Adrenal gland (tissue), 12 donors: ENCODE results near the gene ZCCHC14. TPM values are rescaled to one million over a fixed set of nuclear protein-coding genes. Genes with fewer than 3 reads are reported as not detected.
"Not testable (repeated sequence)": the region's sequence is repeated elsewhere in the genome, so short reads cannot be mapped to it uniquely, and the experiment has no call there.

Experiments
- DNase-seq, 7 donors: peaks; one replicate each; pipeline ENCODE4 v3.0.0-alpha.2; 2019 to 2020
- H3K27ac ChIP-seq, 5 donors: fragments of 200-600 bp; sonication (generic) in 4 of 5; 1 replicate in 3 of 5; 2 replicates in 2 of 5; pipeline versions ENCODE4 v1.5.1 to v1.8.0; 2016 to 2020; ENCODE audit warnings: mild to moderate bottlenecking in 1 of 5
- H3K27me3 ChIP-seq: fragments of 200-600 bp; 2 replicates; pipeline ENCODE4 v1.8.0; 2021
- H3K36me3 ChIP-seq, 2 donors: fragments of 200-600 bp; replicated peaks in 1 of 2; 1 replicate in 1 of 2; 2 replicates in 1 of 2; pipeline versions ENCODE4 v1.5.1 to v1.8.0; 2018 to 2022
- H3K4me1 ChIP-seq, 2 donors: fragments of 200-600 bp; replicated peaks in 1 of 2; 1 replicate in 1 of 2; 2 replicates in 1 of 2; pipeline versions ENCODE4 v1.5.1 to v1.8.0; 2018 to 2021
- H3K4me3 ChIP-seq, 4 donors: fragments of 200-600 bp; sonication (generic) in 3 of 4; one replicate each; pipeline ENCODE4 v1.5.1; 2016 to 2018
- H3K9me3 ChIP-seq, 3 donors: fragments of 200-600 bp; sonication (generic) in 1 of 3; replicated peaks in 1 of 3; 1 replicate in 2 of 3; 2 replicates in 1 of 3; pipeline versions ENCODE4 v1.5.1 to v1.8.0; 2016 to 2021
- POLR2A ChIP-seq, 2 donors: fragments of 450-650 bp; IDR thresholded peaks; one replicate each; pipeline ENCODE4 v1.6.1; 2017; ENCODE audit warnings: antibody characterized with exemption in 2 of 2, mild to moderate bottlenecking in 2 of 2, moderate library complexity in 1 of 2
- WGBS, 4 donors: extraction: QIAGEN DNeasy Blood & Tissue Kit in 2 of 4; methylation state at CpG; one replicate each; pipeline versions ENCODE4 v1.1.5 to v1.1.7; 2013 to 2017; 5-methylcytosine and 5-hydroxymethylcytosine counted together
- intact Hi-C, 2 donors: fragments of 100-400 bp; cut with DNase I; formaldehyde crosslinking; loops; one replicate each; pipeline versions ENCODE4 v1.14.1 to v1.15.0; 2022 to 2023
- polyA plus RNA-seq, 3 donors: library from polyadenylated mRNA; stranded (reverse); fragments of 200-250 nt in 2 of 3; fragments of 350-450 nt in 1 of 3; fragmentation: Illumina TruSeq in 1 of 3; extraction: RNeasy Lipid Tissue Mini Kit (QIAGEN cat#74804) in 1 of 3; gene quantifications; one replicate each; pipeline ENCODE4 v1.2.3, GENCODE V29; 2013 to 2014
- total RNA-seq, 9 donors: library from RNA; depleted of rRNA in 4 of 9; stranded (reverse); fragments of >200 nt in 4 of 9; fragments of 120-200 nt in 1 of 9; fragmentation: NEBNext Ultra II Directional in 1 of 9; extraction: Animal tissue kit (Norgen Biotek cat#: 25700) in 1 of 9; gene quantifications; one replicate each; pipeline versions ENCODE4 v1.1.0 to v1.2.4, GENCODE V29; 2013 to 2023
- TF ChIP-seq, protein P1 (sequence below), 6 experiments: fragments of 450-650 bp in 4 of 6; fragments of 200-600 bp in 2 of 6; sonication (generic) in 1 of 6; IDR thresholded peaks; 1 replicate in 5 of 6; 2 replicates in 1 of 6; pipeline versions ENCODE4 v1.5.1 to v1.8.0; 2016 to 2021; ENCODE audit warnings: antibody characterized with exemption in 6 of 6, mild to moderate bottlenecking in 2 of 6, moderate library complexity in 1 of 6
- donor health status: healthy with polysubstance abuse.
- donor health status: Bipolar disorder and iron deficiency.
- donor health status: DM: yes; HTN: yes; CAD: no.
- donor health status: DM: no; HTN: no; CAD: no.
- donor health status: DM: no; HTN: no; CAD: no.
- donor health status: DM: yes; HTN: yes; CAD: no.

The ZCCHC14 gene
- total and polyA plus RNA-seq, 12 donors: 10.6 to 49.8 (median 28.7) TPM

DNA sequence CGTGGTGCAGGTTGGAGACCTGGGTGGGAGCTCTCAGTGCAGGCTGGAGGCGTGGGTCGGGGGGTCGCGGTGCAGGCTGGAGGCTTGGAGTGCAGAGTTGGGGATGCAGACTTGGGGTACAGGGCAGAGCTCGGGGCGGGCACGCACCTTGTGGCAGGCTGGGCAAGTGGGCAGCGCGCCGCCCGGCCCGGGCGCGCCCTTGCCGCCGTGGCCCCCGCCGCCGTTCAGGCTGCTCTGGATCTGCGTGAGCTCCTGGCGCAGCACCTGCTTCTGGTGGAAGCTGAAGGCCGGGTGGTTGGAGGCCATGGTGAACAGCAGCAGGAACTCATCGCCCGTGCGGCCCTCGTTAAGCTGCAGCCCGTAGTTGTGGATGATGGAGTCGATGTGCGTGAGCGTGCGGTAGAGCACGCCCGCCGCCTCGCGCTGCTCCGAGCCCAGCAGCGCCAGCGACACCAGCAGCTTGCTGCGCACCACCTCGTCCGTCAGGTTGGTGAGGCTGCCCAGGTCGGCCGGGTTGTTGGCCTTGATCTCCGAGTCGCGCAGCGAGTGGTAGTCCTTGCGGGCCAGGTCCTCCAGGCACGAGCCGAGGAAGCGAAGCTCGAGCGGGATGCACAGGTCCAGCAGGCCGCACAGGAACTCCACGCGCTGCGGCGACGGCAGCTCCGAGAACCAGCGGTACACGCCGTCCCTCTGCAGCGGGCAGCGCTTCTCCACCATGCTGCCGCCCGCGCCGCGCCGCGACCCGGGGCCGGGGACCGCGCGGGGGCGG, 1.1 kb downstream of the ZCCHC14 start:
- intact Hi-C loops: loop anchor here (5.0 to 10.0 kb wide), 2 partner anchors 77 to 79 kb away; no protein-coding TSS in a partner anchor
- 7 to 41% (median 19%) methylated on average over 2 to 77 of the region's 80 CpGs for WGBS, 4 donors

DNA sequence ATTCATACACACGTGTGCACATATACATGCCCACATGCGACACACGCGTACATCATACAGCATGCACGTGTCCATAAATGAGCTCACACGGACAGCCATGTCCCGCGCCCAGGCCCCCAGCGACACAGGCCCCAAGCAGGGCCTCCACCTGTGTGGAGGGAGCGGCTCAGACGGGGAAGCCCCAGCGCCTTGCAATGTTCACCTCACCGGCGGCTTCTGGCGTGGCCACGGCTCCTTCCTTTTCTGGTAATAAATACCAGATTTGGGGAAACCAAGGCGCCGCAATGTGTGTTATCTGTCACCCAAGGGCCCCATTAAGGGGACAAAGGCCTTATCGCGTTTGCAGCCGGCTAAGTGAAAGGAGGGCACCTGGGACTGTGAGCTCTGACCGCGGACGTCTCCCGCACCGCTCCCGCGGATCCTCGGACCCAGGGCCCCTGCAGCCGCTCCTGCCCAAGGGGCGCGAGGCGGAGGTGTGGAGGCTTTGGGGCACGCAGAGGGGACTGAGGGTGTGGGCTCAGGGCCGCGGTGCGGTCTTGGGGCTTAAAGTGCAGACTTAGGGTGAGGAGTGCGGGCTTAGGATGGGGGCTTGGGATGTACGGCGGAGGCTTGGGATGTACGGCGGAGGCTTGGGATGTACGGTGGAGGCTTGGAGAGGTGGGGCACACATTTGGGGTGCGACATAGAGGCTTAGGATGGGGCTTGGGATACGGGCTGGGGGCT, 1.9 kb downstream of the ZCCHC14 start:
- peak in 6 of 7 donors; percentile 27 to 65 (median 44) for DNase-seq
- not testable (repeated sequence) for H3K9me3 ChIP-seq, H3K27me3 ChIP-seq, H3K36me3 ChIP-seq
- Histone ChIP-seq H3K4me1 (peaks cover 37 to 54% of the 10 kb centered on the region in 2 donors), H3K27ac (peak overlapping the region in 3 of 5 donors; percentile 66 to 84 (median 74)), H3K4me3 (peak overlapping the region in 2 of 4 donors; percentile 26 to 55)
- intact Hi-C loops: loop anchor here (5.0 to 10.0 kb wide), 2 partner anchors 76 to 79 kb away; no protein-coding TSS in a partner anchor
- WGBS, 4 donors: 26 to 49% (median 29%) methylated on average over 22 to 45 of the region's 45 CpGs

More for the DNA sequence above, 1.1 kb downstream of the ZCCHC14 start:
- Histone ChIP-seq H3K4me3 (peak overlapping the region in 2 of 4 donors; percentile 26 to 55), H3K27ac (peak overlapping the region in 3 of 5 donors; percentile 66 to 84 (median 74)), H3K4me1 (peaks cover 37 to 47% of the 10 kb centered on the region in 2 donors), H3K27me3 (no peaks in the 10 kb centered on the region), H3K9me3 (no peaks in the 10 kb centered on the region), H3K36me3 (no peaks in the 10 kb centered on the region)
- peak in 5 of 7 donors; percentile 48 to 70 (median 55) for DNase-seq
- TF ChIP-seq, protein P1, sequence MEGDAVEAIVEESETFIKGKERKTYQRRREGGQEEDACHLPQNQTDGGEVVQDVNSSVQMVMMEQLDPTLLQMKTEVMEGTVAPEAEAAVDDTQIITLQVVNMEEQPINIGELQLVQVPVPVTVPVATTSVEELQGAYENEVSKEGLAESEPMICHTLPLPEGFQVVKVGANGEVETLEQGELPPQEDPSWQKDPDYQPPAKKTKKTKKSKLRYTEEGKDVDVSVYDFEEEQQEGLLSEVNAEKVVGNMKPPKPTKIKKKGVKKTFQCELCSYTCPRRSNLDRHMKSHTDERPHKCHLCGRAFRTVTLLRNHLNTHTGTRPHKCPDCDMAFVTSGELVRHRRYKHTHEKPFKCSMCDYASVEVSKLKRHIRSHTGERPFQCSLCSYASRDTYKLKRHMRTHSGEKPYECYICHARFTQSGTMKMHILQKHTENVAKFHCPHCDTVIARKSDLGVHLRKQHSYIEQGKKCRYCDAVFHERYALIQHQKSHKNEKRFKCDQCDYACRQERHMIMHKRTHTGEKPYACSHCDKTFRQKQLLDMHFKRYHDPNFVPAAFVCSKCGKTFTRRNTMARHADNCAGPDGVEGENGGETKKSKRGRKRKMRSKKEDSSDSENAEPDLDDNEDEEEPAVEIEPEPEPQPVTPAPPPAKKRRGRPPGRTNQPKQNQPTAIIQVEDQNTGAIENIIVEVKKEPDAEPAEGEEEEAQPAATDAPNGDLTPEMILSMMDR (IDR thresholded peaks at IDR 0.05): no peak
- peak in 1 of 2 donors; percentile 42 for TF ChIP-seq POLR2A (IDR thresholded peaks at IDR 0.05)

- H3K36me3 ChIP-seq: no peaks in the 10 kb centered on the region
Observed at GRCh38 chr16:87490096-87490798, 2.6 kb downstream of the ZCCHC14 start.

DNA sequence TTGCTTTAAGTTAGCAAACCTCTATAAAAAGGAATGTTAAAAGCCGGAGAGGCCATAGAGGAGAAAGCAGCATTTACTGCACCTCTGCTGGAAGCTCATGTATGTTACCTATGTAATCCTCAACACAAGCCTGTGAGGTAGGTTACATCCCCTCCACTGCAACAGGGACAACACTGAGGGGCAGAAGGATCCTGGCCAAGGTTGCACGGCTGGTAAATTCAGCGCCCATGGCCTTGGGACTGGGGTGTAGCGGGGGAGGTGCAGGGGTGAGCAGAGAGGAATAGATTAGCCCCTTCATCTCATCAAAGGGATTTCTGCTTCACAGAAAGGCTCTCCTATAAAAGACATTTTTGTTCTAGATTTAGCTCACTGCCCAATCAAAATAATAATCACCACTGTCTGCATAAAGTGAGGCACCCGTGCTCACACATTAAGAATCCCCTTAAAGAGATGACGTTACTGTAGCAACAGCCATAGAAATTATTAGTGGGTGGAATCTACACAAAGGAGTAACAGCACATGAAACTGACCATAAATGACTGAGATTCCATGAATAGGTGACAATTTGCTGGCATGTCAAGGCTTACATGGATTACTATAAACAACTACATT, 3.3 kb downstream of the ZCCHC14 start:
- 29 to 38% (median 35%) methylated on average over 6 of the region's 6 CpGs for WGBS, 4 donors
- DNase-seq: peak in 2 of 7 donors; percentile 25 to 49
- no peaks in the 10 kb centered on the region for H3K36me3 ChIP-seq
- no peaks in the 10 kb centered on the region for H3K9me3 ChIP-seq
- no peaks in the 10 kb centered on the region for H3K27me3 ChIP-seq
- peak overlapping the region in 4 of 5 donors; percentile 3 to 84 (median 70) for H3K27ac ChIP-seq
- peak overlapping the region in 1 of 4 donors; percentile 55 for H3K4me3 ChIP-seq
- H3K4me1 ChIP-seq: peaks cover 49 to 68% of the 10 kb centered on the region in 2 donors
- intact Hi-C loops: loop anchor here (5.0 to 10.0 kb wide), 2 partner anchors 75 to 77 kb away; no protein-coding TSS in a partner anchor
- TF ChIP-seq POLR2A (IDR thresholded peaks at IDR 0.05): no peak
- TF ChIP-seq, protein P1 (IDR thresholded peaks at IDR 0.05): no peak

More at GRCh38 chr16:87490096-87490798, 2.6 kb downstream of the ZCCHC14 start:
- Histone ChIP-seq H3K9me3 (no peaks in the 10 kb centered on the region), H3K27ac (peak overlapping the region in 4 of 5 donors; percentile 3 to 84 (median 70)), H3K4me1 (peaks cover 42 to 61% of the 10 kb centered on the region in 2 donors), H3K4me3 (peak overlapping the region in 2 of 4 donors; percentile 8 to 55), H3K27me3 (no peaks in the 10 kb centered on the region)
- TF ChIP-seq, protein P1 (IDR thresholded peaks at IDR 0.05): no peak
- no peak for TF ChIP-seq POLR2A (IDR thresholded peaks at IDR 0.05)
- no peak for DNase-seq
- intact Hi-C loops: loop anchor here (5.0 to 10.0 kb wide), 2 partner anchors 75 to 78 kb away; no protein-coding TSS in a partner anchor
- 7 to 14% (median 12%) methylated on average over 16 of the region's 16 CpGs for WGBS, 4 donors

- H3K27me3 ChIP-seq: not testable (repeated sequence)
Observed at GRCh38 chr16:87488960-87489359, 3.9 kb downstream of the ZCCHC14 start.

More at GRCh38 chr16:87488960-87489359, 3.9 kb downstream of the ZCCHC14 start:
- WGBS, 4 donors: 16 to 25% (median 19%) methylated on average over 4 to 6 of the region's 6 CpGs
- Histone ChIP-seq H3K27ac (peak overlapping the region in 4 of 5 donors; percentile 27 to 84 (median 70)), H3K4me1 (peaks cover 53 to 74% of the 10 kb centered on the region in 2 donors), H3K4me3 (peak overlapping the region in 1 of 4 donors; percentile 55)
- H3K9me3 ChIP-seq, DNase-seq, intact Hi-C loops, H3K36me3 ChIP-seq: not testable (repeated sequence)
